Measurements from ENCODE around the gene KL.

- TF ChIP-seq POLR2A (IDR thresholded peaks at IDR 0.05) (no peak), EP300 (IDR thresholded peaks at IDR 0.05; ENCODE audit: low read depth) (no peak), POLR2AphosphoS5 (IDR thresholded peaks at IDR 0.05) (no peak)
- TF ChIP-seq, protein P1, sequence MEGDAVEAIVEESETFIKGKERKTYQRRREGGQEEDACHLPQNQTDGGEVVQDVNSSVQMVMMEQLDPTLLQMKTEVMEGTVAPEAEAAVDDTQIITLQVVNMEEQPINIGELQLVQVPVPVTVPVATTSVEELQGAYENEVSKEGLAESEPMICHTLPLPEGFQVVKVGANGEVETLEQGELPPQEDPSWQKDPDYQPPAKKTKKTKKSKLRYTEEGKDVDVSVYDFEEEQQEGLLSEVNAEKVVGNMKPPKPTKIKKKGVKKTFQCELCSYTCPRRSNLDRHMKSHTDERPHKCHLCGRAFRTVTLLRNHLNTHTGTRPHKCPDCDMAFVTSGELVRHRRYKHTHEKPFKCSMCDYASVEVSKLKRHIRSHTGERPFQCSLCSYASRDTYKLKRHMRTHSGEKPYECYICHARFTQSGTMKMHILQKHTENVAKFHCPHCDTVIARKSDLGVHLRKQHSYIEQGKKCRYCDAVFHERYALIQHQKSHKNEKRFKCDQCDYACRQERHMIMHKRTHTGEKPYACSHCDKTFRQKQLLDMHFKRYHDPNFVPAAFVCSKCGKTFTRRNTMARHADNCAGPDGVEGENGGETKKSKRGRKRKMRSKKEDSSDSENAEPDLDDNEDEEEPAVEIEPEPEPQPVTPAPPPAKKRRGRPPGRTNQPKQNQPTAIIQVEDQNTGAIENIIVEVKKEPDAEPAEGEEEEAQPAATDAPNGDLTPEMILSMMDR (IDR thresholded peaks at IDR 0.05), result no peak
Measured at GRCh38 chr13:33109271-33109697, 93.1 kb downstream of the KL start.

Data from transverse colon (tissue), 4 donors.